ENCODE results near the gene BEST1.

The BEST1 gene

DNA sequence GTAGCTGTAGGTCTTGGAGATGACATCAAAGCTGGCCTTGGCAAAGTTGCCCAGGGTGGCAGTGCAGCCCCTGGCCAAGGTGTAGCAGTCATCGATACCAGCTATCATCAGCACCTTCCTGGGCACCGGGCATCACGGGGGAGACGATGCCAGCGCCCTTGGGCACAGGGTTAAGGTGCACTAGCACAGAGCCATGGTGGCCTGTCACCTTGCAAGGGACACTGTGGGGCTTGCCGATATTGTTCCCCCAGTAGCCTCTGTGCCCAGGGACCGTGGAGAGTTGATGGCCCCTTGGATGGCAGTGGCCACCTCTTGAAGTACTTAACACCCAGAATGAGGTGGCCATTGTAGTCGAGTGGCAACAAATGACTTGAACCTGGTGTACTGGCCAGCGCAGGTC, 61.7 kb downstream of the BEST1 start:
- Histone ChIP-seq H3K27ac (ENCODE audit: low read depth, low read length, poor library complexity, severe bottlenecking) (no peak overlapping the region), H2AFZ (ENCODE audit: low read length) (no peak overlapping the region), H3K9me2 (ENCODE audit: low read depth, low read length) (no peaks in the 10 kb centered on the region), H3K4me2 (ENCODE audit: low read length) (no peak overlapping the region), H3K27me3 (ENCODE audit: insufficient read depth, low read length) (peaks cover 4% of the 10 kb centered on the region; the same call in 1 of the 2 replicates), H3K9me3 (ENCODE audit: low read length) (no peaks in the 10 kb centered on the region), H3F3A (ENCODE audit: insufficient read depth, low read length) (no peaks in the 10 kb centered on the region), H3K79me2 (ENCODE audit: insufficient read depth, low read length) (no peaks in the 10 kb centered on the region), H3K36me3 (ENCODE audit: insufficient read depth, low read length) (no peaks in the 10 kb centered on the region; the same call in 1 of the 2 replicates), H3K4me1 (ENCODE audit: insufficient read depth, low read length, severe bottlenecking) (no peaks in the 10 kb centered on the region), H3K9ac (ENCODE audit: low read length) (no peak overlapping the region), H3K4me3 (ENCODE audit: low read depth, low read length, poor library complexity, severe bottlenecking) (no peak overlapping the region), H4K20me1 (ENCODE audit: insufficient read depth, low read length) (no peaks in the 10 kb centered on the region)
- no peak for TF ChIP-seq EZH2 (IDR thresholded peaks at IDR 0.05; ENCODE audit: borderline replicate concordance, low read length)
- TF ChIP-seq, protein P1, sequence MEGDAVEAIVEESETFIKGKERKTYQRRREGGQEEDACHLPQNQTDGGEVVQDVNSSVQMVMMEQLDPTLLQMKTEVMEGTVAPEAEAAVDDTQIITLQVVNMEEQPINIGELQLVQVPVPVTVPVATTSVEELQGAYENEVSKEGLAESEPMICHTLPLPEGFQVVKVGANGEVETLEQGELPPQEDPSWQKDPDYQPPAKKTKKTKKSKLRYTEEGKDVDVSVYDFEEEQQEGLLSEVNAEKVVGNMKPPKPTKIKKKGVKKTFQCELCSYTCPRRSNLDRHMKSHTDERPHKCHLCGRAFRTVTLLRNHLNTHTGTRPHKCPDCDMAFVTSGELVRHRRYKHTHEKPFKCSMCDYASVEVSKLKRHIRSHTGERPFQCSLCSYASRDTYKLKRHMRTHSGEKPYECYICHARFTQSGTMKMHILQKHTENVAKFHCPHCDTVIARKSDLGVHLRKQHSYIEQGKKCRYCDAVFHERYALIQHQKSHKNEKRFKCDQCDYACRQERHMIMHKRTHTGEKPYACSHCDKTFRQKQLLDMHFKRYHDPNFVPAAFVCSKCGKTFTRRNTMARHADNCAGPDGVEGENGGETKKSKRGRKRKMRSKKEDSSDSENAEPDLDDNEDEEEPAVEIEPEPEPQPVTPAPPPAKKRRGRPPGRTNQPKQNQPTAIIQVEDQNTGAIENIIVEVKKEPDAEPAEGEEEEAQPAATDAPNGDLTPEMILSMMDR (IDR thresholded peaks at IDR 0.05; ENCODE audit: low read length): no peak

DNA sequence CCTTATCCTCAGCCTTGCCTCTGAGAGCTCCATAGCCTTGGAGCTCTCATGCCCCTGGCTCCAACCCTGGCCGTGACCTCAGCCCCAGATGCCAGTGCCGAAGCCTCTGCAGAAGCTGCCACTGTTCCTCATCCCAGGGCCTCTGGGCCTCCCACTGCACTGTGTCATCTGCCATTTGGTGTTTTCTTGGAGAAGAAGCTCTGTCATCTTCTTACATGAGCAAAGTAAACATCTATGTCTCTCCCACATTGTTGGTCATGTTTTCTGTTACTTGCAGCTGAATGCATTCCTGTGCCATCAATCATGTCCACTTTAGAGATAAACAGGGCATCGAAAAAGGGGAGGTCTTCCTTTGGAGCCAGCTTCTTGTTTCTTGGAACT, 62.3 kb downstream of the BEST1 start:
- H3K4me2 ChIP-seq (ENCODE audit: low read length): no peak overlapping the region
- H3K27ac ChIP-seq (ENCODE audit: low read depth, low read length, poor library complexity, severe bottlenecking): no peak overlapping the region
- no peaks in the 10 kb centered on the region; the same call in 1 of the 2 replicates for H3K36me3 ChIP-seq (ENCODE audit: insufficient read depth, low read length)
- H3K9me2 ChIP-seq (ENCODE audit: low read depth, low read length): no peaks in the 10 kb centered on the region
- H3K9ac ChIP-seq (ENCODE audit: low read length): no peak overlapping the region
- H2AFZ ChIP-seq (ENCODE audit: low read length): no peak overlapping the region
- no peak overlapping the region for H3K4me3 ChIP-seq (ENCODE audit: low read depth, low read length, poor library complexity, severe bottlenecking)
- no peaks in the 10 kb centered on the region for H4K20me1 ChIP-seq (ENCODE audit: insufficient read depth, low read length)
- H3K4me1 ChIP-seq (ENCODE audit: insufficient read depth, low read length, severe bottlenecking): no peaks in the 10 kb centered on the region
- H3K79me2 ChIP-seq (ENCODE audit: insufficient read depth, low read length): no peaks in the 10 kb centered on the region
- no peaks in the 10 kb centered on the region for H3K9me3 ChIP-seq (ENCODE audit: low read length)
- no peak for TF ChIP-seq EZH2 (IDR thresholded peaks at IDR 0.05; ENCODE audit: borderline replicate concordance, low read length)
- TF ChIP-seq, protein P1 (IDR thresholded peaks at IDR 0.05; ENCODE audit: low read length): no peak
- H3F3A ChIP-seq (ENCODE audit: insufficient read depth, low read length): no peaks in the 10 kb centered on the region
- H3K27me3 ChIP-seq (ENCODE audit: insufficient read depth, low read length): peaks cover 4% of the 10 kb centered on the region; the same call in 1 of the 2 replicates

DNA sequence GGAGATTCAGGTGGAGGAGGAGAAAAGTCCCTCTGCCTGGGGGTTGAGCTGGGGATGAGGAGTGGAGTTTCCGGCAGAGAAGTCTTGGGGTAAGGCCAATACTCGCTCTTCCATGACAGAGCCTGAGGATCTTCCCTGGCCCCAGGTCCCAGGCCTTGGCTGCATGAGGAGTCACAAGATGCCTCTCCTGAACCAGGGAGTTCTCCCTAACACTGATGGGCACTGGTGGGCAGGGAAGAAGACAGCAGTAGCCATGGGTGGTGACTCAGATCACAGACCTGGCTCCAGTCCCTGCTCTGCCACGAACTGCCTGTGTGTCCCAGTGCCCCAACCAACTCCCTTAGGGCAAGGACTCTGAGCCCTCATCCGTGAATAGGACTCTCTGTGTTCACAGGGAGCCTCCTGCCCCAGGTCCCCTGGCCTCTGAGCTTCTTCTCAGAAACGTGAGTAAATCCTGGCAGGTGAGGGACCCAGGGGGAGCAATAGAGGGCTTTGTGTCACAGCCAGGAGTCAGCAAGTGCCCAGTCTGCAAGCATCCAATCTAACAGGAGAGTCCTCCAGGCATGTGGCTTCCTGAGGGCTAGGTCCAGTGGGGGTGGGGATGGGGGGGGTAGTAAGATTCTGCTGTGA, 62.8 kb downstream of the BEST1 start:
- TF ChIP-seq EZH2 (IDR thresholded peaks at IDR 0.05; ENCODE audit: borderline replicate concordance, low read length): no peak
- TF ChIP-seq, protein P1 (IDR thresholded peaks at IDR 0.05; ENCODE audit: low read length): no peak
- Histone ChIP-seq H3K9me2 (ENCODE audit: low read depth, low read length) (no peaks in the 10 kb centered on the region), H3K36me3 (ENCODE audit: insufficient read depth, low read length) (no peaks in the 10 kb centered on the region; the same call in 1 of the 2 replicates), H3K9ac (ENCODE audit: low read length) (no peak overlapping the region), H4K20me1 (ENCODE audit: insufficient read depth, low read length) (no peaks in the 10 kb centered on the region), H3K79me2 (ENCODE audit: insufficient read depth, low read length) (no peaks in the 10 kb centered on the region), H2AFZ (ENCODE audit: low read length) (no peak overlapping the region), H3K4me3 (ENCODE audit: low read depth, low read length, poor library complexity, severe bottlenecking) (no peak overlapping the region), H3K27me3 (ENCODE audit: insufficient read depth, low read length) (peaks cover 4% of the 10 kb centered on the region; the same call in 1 of the 2 replicates), H3K27ac (ENCODE audit: low read depth, low read length, poor library complexity, severe bottlenecking) (no peak overlapping the region), H3K4me1 (ENCODE audit: insufficient read depth, low read length, severe bottlenecking) (no peaks in the 10 kb centered on the region), H3K4me2 (ENCODE audit: low read length) (no peak overlapping the region), H3F3A (ENCODE audit: insufficient read depth, low read length) (no peaks in the 10 kb centered on the region), H3K9me3 (ENCODE audit: low read length) (no peaks in the 10 kb centered on the region)

All from OCI-LY1 (cell line).